HCT116 (cell line): ENCODE measurements around the gene KRT12.

Source experiments
- CEBPB ChIP-seq: IDR thresholded peaks from 2 replicates; pipeline ENCODE4 v1.6.1; 2012; ENCODE audit warnings: low read depth
- CTCF ChIP-seq, 3 experiments: fragments of 200-600 bp in 1 of 3; sonication (generic) in 1 of 3; IDR thresholded peaks in 2 of 3; conservative IDR thresholded peaks in 1 of 3; 2 replicates each; pipeline ENCODE4 v1.5.1; 2012 to 2017; ENCODE audit warnings: low read depth in 2 of 3, low read length in 2 of 3, antibody characterized with exemption in 1 of 3, borderline replicate concordance in 1 of 3, control low read depth in 1 of 3, mild to moderate bottlenecking in 1 of 3, mixed read lengths in 1 of 3, mixed run types in 1 of 3, moderate library complexity in 1 of 3; ENCODE audit not compliant: insufficient read depth in 1 of 3
- EZH2 ChIP-seq: fragments of 200-600 bp; sonication (generic); IDR thresholded peaks from 2 replicates; pipeline ENCODE4 v1.6.1; 2017; ENCODE audit warnings: antibody characterized with exemption, mixed run types
- FOSL1 ChIP-seq: IDR thresholded peaks from 2 replicates; pipeline ENCODE4 v1.6.1; 2012; ENCODE audit warnings: low read depth
- JUND ChIP-seq: IDR thresholded peaks from 2 replicates; pipeline ENCODE4 v1.6.1; 2012
- MAX ChIP-seq: IDR thresholded peaks from 2 replicates; pipeline ENCODE4 v1.6.1; 2012
- POLR2A ChIP-seq: IDR thresholded peaks from 2 replicates; pipeline ENCODE4 v1.7.0; 2011; ENCODE audit warnings: borderline replicate concordance; ENCODE audit not compliant: insufficient read depth, insufficient read length; ENCODE audit errors: extremely low read depth
- POLR2AphosphoS5 ChIP-seq: IDR thresholded peaks from 2 replicates; pipeline ENCODE4 v1.6.1; 2011; ENCODE audit warnings: mild to moderate bottlenecking, low read depth, low read length, moderate library complexity
- REST ChIP-seq: IDR thresholded peaks from 2 replicates; pipeline ENCODE4 v1.6.1; 2012; ENCODE audit warnings: low read depth
- SP1 ChIP-seq: IDR thresholded peaks from 2 replicates; pipeline ENCODE4 v1.6.1; 2012; ENCODE audit warnings: low read depth
- YY1 ChIP-seq: IDR thresholded peaks from 2 replicates; pipeline ENCODE4 v1.6.1; 2011; ENCODE audit warnings: low read length, low read depth, moderate library complexity, mild to moderate bottlenecking; ENCODE audit not compliant: insufficient replicate concordance; ENCODE audit errors: extremely low read depth
- ZBTB33 ChIP-seq: IDR thresholded peaks from 2 replicates; pipeline ENCODE4 v1.6.1; 2011; ENCODE audit warnings: mild to moderate bottlenecking, low read length, moderate library complexity; ENCODE audit not compliant: insufficient replicate concordance; ENCODE audit errors: extremely low read depth
- ZNF274 ChIP-seq: fragments of 200-500 bp; sonication (Bioruptor generic); IDR thresholded peaks from 2 replicates; pipeline ENCODE4 v1.6.1; 2014; ENCODE audit warnings: mild to moderate bottlenecking, low read depth, low read length, inconsistent platforms

- TF ChIP-seq CTCF (IDR thresholded peaks at IDR 0.05 in 2 of 3, conservative IDR thresholded peaks at IDR 0.05 in 1 of 3; ENCODE audit: borderline replicate concordance in 1 of 3, insufficient read depth in 1 of 3, low read depth in 2 of 3, low read length in 2 of 3) = no peak
- no peak for TF ChIP-seq CEBPB
- no peak for TF ChIP-seq POLR2A
- TF ChIP-seq ZBTB33 = no peak
- no peak for TF ChIP-seq MAX
- no peak for TF ChIP-seq REST
- TF ChIP-seq EZH2 = no peak
- no peak for TF ChIP-seq JUND
- no peak for TF ChIP-seq SP1
- TF ChIP-seq FOSL1 = no peak
- no peak for TF ChIP-seq YY1
- no peak for TF ChIP-seq ZNF274
- no peak for TF ChIP-seq POLR2AphosphoS5
Measured at GRCh38 chr17:40833882-40834281, 33.1 kb downstream of the KRT12 start.
